DMS153 (cell line): Measurements from ENCODE around the gene KRT8.
A peak's percentile ranks its signal among the peaks of the same experiment; 100 is the strongest.

ENCODE experiments used
- DNase-seq: peaks from one replicate; lab custom pipeline; 2025; lab: John Stamatoyannopoulos, UW

KRT8 gene

GRCh38 chr12:52904509-52905300 is at the start of gene KRT8:
KRT8 (minus strand) TSS chr12:52905076; CDS start chr12:52904981, 95 bp downstream.
- DNase-seq: peak; percentile 89

GRCh38 chr12:52953181-52953841 is 48.4 kb upstream of the KRT8 start:
- no peak for DNase-seq

- no peak for DNase-seq
Observed at GRCh38 chr12:52952076-52952801, 47.4 kb upstream of the KRT8 start.

- no peak for DNase-seq
Observed at GRCh38 chr12:52951640-52952039, 46.8 kb upstream of the KRT8 start.

GRCh38 chr12:52951126-52951525 is 46.2 kb upstream of the KRT8 start:
- no peak for DNase-seq

- DNase-seq: no peak
Observed at GRCh38 chr12:52950553-52950952, 45.7 kb upstream of the KRT8 start.

- peak; percentile 88 for DNase-seq
Observed at GRCh38 chr12:52949413-52950331, 44.8 kb upstream of the KRT8 start.

- no peak for DNase-seq
Observed at GRCh38 chr12:52947738-52948423, 43.0 kb upstream of the KRT8 start.

- DNase-seq: no peak
Observed at GRCh38 chr12:52946797-52947547, 42.1 kb upstream of the KRT8 start.

GRCh38 chr12:52946334-52946733 is 41.5 kb upstream of the KRT8 start:
- no peak for DNase-seq

- no peak for DNase-seq
Observed at GRCh38 chr12:52945389-52946232, 40.7 kb upstream of the KRT8 start.

- DNase-seq: no peak
Observed at GRCh38 chr12:52944683-52945388, 40.0 kb upstream of the KRT8 start.

- DNase-seq: peak; percentile 61
Observed at GRCh38 chr12:52942901-52943181, 38.0 kb upstream of the KRT8 start.

GRCh38 chr12:52942066-52942900 is 37.4 kb upstream of the KRT8 start:
- no peak for DNase-seq

- no peak for DNase-seq
Observed at GRCh38 chr12:52929538-52929937, 24.7 kb upstream of the KRT8 start.

- no peak for DNase-seq
Observed at GRCh38 chr12:52927964-52928363, 23.1 kb upstream of the KRT8 start.

GRCh38 chr12:52926596-52927234 is 21.8 kb upstream of the KRT8 start:
- no peak for DNase-seq
